Endodermal cell (in vitro differentiated cells): Measurements from ENCODE around the gene CHTF8. TPM values are rescaled to one million over a fixed set of nuclear protein-coding genes. Genes with fewer than 3 reads are reported as not detected.
"Not testable (repeated sequence)": the region's sequence is repeated elsewhere in the genome, so short reads cannot be mapped to it uniquely, and the experiment has no call there.

Source experiments
- DNase-seq: peaks from one replicate; pipeline ENCODE4 v3.0.0-alpha.2; 2017
- H3K27ac ChIP-seq: 2 replicates; pipeline ENCODE4 v1.5.1; 2013; ENCODE audit warnings: mild to moderate bottlenecking, low read depth, low read length, moderate library complexity
- H3K27me3 ChIP-seq: 2 replicates; pipeline ENCODE4 v1.6.1; 2013; ENCODE audit warnings: mild to moderate bottlenecking, low read length, moderate library complexity; ENCODE audit not compliant: insufficient read depth, control insufficient read depth, poor library complexity, severe bottlenecking
- H3K36me3 ChIP-seq: 2 replicates; pipeline ENCODE4 v1.7.0; 2013; ENCODE audit warnings: mild to moderate bottlenecking, low read length, moderate library complexity; ENCODE audit not compliant: control insufficient read depth, insufficient read depth
- H3K4me1 ChIP-seq: one replicate; pipeline ENCODE4 v1.7.0; 2013; ENCODE audit warnings: low read length; ENCODE audit not compliant: control insufficient read depth, insufficient read depth
- H3K4me3 ChIP-seq: 2 replicates; pipeline ENCODE4 v1.5.1; 2013; ENCODE audit warnings: mild to moderate bottlenecking, low read length, moderate library complexity
- H3K9ac ChIP-seq: 2 replicates; pipeline ENCODE4 v1.6.1; 2013; ENCODE audit warnings: mild to moderate bottlenecking, low read length, moderate library complexity; ENCODE audit not compliant: poor library complexity, severe bottlenecking; ENCODE audit errors: extremely low read depth
- H3K9me3 ChIP-seq: 2 replicates; pipeline ENCODE4 v1.6.1; 2013; ENCODE audit warnings: mild to moderate bottlenecking, low read length, moderate library complexity; ENCODE audit not compliant: control insufficient read depth
- H3K27ac Mint-ChIP-seq: 2 replicates; pipeline ENCODE4 v1.8.0; 2020; ENCODE audit warnings: mixed read lengths
- H3K27me3 Mint-ChIP-seq: 2 replicates; pipeline ENCODE4 v1.8.0; 2021; ENCODE audit warnings: mild to moderate bottlenecking, mixed read lengths; ENCODE audit not compliant: insufficient read depth
- H3K36me3 Mint-ChIP-seq: 2 replicates; pipeline ENCODE4 v1.8.0; 2020; ENCODE audit warnings: low read depth, mixed read lengths
- H3K4me1 Mint-ChIP-seq: 2 replicates; pipeline ENCODE4 v1.8.0; 2020; ENCODE audit warnings: mixed read lengths
- H3K4me3 Mint-ChIP-seq: 2 replicates; pipeline ENCODE4 v1.8.0; 2020; ENCODE audit warnings: mild to moderate bottlenecking, moderate library complexity, mixed read lengths
- H3K9me3 Mint-ChIP-seq: 2 replicates; pipeline ENCODE4 v1.8.0; 2020; ENCODE audit warnings: mild to moderate bottlenecking, mixed read lengths
- WGBS, 2 experiments: methylation state at CpG; one replicate each; pipeline versions ENCODE4 v1.1.5 to v1.1.7; 2013; ENCODE audit warnings: missing lambda C conversion rate in 2 of 2, mixed read lengths in 1 of 2; ENCODE audit not compliant: insufficient coverage in 1 of 2, insufficient read length in 1 of 2; 5-methylcytosine and 5-hydroxymethylcytosine counted together
- total RNA-seq, 2 donors: library from RNA; stranded (reverse); fragmentation: NEBNext Ultra II Directional in 1 of 2; extraction: Animal tissue kit (Norgen Biotek cat#: 25700) in 1 of 2; gene quantifications; 2 replicates in 1 of 2; 3 replicates in 1 of 2; pipeline ENCODE4 v1.2.1, GENCODE V29; 2021
- TF ChIP-seq, protein P1 (sequence below): fragments of 200-600 bp; sonication (generic); conservative IDR thresholded peaks from 2 replicates; pipeline ENCODE4 v1.5.0; 2021; ENCODE audit warnings: antibody characterized with exemption, mild to moderate bottlenecking

Gene CHTF8
- total RNA-seq, 2 donors from 2014 or later = 105 to 142 TPM

DNA sequence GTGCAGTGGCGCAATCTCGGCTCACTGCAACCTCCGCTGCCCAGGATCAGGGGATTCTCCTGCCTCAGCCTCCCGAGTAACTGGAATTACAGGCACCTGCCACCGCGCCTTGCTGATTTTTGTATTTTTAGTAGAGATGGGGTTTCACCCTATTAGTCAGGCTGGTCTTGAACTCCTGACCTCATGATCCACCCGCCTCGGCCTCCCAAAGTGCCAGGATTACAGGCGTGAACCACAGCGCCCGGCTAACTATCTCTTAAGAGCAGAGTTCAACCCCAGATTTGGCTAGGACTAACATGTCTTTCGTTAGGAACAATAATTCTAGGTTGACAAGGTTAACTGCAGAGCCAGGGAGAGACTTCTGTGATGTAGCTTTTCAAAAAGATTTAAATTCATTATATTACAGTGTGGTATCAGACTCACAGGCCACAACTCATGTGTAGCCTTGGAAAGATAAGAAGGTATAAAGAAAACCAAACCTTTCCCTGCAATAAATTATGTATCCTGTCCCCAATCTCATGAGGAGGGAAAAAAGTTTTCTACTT is 4.3 kb downstream of the CHTF8 start:
- no peaks in the 10 kb centered on the region for H3K9me3 ChIP-seq
- Mint-ChIP-seq H3K27ac (no peak overlapping the region), H3K4me1 (peaks cover 15% of the 10 kb centered on the region), H3K4me3 (no peak overlapping the region), H3K27me3 (no peaks in the 10 kb centered on the region), H3K9me3 (no peaks in the 10 kb centered on the region), H3K36me3 (peaks cover 33% of the 10 kb centered on the region)
- H3K27me3 ChIP-seq = no peaks in the 10 kb centered on the region
- DNase-seq = no peak
- TF ChIP-seq, protein P1, sequence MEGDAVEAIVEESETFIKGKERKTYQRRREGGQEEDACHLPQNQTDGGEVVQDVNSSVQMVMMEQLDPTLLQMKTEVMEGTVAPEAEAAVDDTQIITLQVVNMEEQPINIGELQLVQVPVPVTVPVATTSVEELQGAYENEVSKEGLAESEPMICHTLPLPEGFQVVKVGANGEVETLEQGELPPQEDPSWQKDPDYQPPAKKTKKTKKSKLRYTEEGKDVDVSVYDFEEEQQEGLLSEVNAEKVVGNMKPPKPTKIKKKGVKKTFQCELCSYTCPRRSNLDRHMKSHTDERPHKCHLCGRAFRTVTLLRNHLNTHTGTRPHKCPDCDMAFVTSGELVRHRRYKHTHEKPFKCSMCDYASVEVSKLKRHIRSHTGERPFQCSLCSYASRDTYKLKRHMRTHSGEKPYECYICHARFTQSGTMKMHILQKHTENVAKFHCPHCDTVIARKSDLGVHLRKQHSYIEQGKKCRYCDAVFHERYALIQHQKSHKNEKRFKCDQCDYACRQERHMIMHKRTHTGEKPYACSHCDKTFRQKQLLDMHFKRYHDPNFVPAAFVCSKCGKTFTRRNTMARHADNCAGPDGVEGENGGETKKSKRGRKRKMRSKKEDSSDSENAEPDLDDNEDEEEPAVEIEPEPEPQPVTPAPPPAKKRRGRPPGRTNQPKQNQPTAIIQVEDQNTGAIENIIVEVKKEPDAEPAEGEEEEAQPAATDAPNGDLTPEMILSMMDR = no peak
- WGBS, 2 experiments = 97 to 99% methylated on average over 11 to 12 of the region's 12 CpGs
- peaks cover 23% of the 10 kb centered on the region for H3K36me3 ChIP-seq
- H3K27ac ChIP-seq = no peak overlapping the region
- no peak overlapping the region for H3K4me3 ChIP-seq
- H3K4me1 ChIP-seq = no peaks in the 10 kb centered on the region
- no peak overlapping the region for H3K9ac ChIP-seq

- not testable (repeated sequence) for H3K4me1 ChIP-seq, H3K27me3 ChIP-seq, H3K27me3 Mint-ChIP-seq, H3K4me3 ChIP-seq, H3K27ac ChIP-seq, H3K9me3 Mint-ChIP-seq, DNase-seq, H3K27ac Mint-ChIP-seq, H3K9ac ChIP-seq, H3K4me3 Mint-ChIP-seq, H3K9me3 ChIP-seq
- H3K36me3 ChIP-seq = peaks cover 27% of the 10 kb centered on the region
- H3K36me3 Mint-ChIP-seq = peaks cover 36% of the 10 kb centered on the region
- 97% methylated on average over 7 to 10 of the region's 10 CpGs for WGBS, 2 experiments
- H3K4me1 Mint-ChIP-seq = peaks cover 13% of the 10 kb centered on the region
Measured at GRCh38 chr16:69126801-69127200, 5.6 kb downstream of the CHTF8 start.

- peaks cover 39% of the 10 kb centered on the region for H3K36me3 Mint-ChIP-seq
- no peak overlapping the region for H3K27ac ChIP-seq
- no peak overlapping the region for H3K4me3 Mint-ChIP-seq
- no peak for DNase-seq
- peaks cover 28% of the 10 kb centered on the region for H3K36me3 ChIP-seq
- H3K9me3 Mint-ChIP-seq = no peaks in the 10 kb centered on the region
- H3K27ac Mint-ChIP-seq = no peak overlapping the region
- no peaks in the 10 kb centered on the region for H3K27me3 Mint-ChIP-seq
- TF ChIP-seq, protein P1 = no peak
- peaks cover 12% of the 10 kb centered on the region for H3K4me1 Mint-ChIP-seq
- H3K27me3 ChIP-seq = no peaks in the 10 kb centered on the region
- no peaks in the 10 kb centered on the region for H3K4me1 ChIP-seq
- no peak overlapping the region for H3K9ac ChIP-seq
- WGBS, 2 experiments = 97 to 99% methylated on average over 3 of the region's 3 CpGs
- no peak overlapping the region for H3K4me3 ChIP-seq
- H3K9me3 ChIP-seq = no peaks in the 10 kb centered on the region
Measured at GRCh38 chr16:69126221-69126620, 6.2 kb downstream of the CHTF8 start.

GRCh38 chr16:69124961-69125360 is 7.4 kb downstream of the CHTF8 start:
- H3K27me3 ChIP-seq, H3K4me1 ChIP-seq, H3K27ac ChIP-seq, H3K4me3 Mint-ChIP-seq, H3K9me3 ChIP-seq, H3K27me3 Mint-ChIP-seq, H3K4me3 ChIP-seq, H3K9ac ChIP-seq, H3K27ac Mint-ChIP-seq, H3K4me1 Mint-ChIP-seq, DNase-seq, H3K9me3 Mint-ChIP-seq: not testable (repeated sequence)
- peaks cover 52% of the 10 kb centered on the region for H3K36me3 Mint-ChIP-seq
- H3K36me3 ChIP-seq = peaks cover 37% of the 10 kb centered on the region
- 90 to 97% methylated on average over 12 to 14 of the region's 14 CpGs for WGBS, 2 experiments

GRCh38 chr16:69124406-69124805 is 8.0 kb downstream of the CHTF8 start:
- not testable (repeated sequence) for H3K27me3 ChIP-seq, H3K27ac Mint-ChIP-seq, H3K27ac ChIP-seq, H3K9me3 Mint-ChIP-seq, H3K9ac ChIP-seq, H3K27me3 Mint-ChIP-seq, H3K4me1 Mint-ChIP-seq, H3K4me3 Mint-ChIP-seq, H3K4me1 ChIP-seq, H3K4me3 ChIP-seq, DNase-seq, H3K9me3 ChIP-seq
- peaks cover 52% of the 10 kb centered on the region for H3K36me3 Mint-ChIP-seq
- peaks cover 42% of the 10 kb centered on the region for H3K36me3 ChIP-seq
- 93 to 94% methylated on average over 5 to 8 of the region's 8 CpGs for WGBS, 2 experiments
